ENCODE results near the gene TRMT10B. TPM values are rescaled to one million over a fixed set of nuclear protein-coding genes. Genes with fewer than 3 reads are reported as not detected.
A peak's percentile ranks its signal among the peaks of the same experiment; 100 is the strongest.

TRMT10B gene
- total RNA-seq, 6 donors from 2014 or later, result 3.8 to 18.9 (median 8.3) TPM

- no peak overlapping the region for H3K27ac ChIP-seq
- ATAC-seq (ENCODE audit: low FRiP score in 2 of 2), result no peak
- no peaks in the 10 kb centered on the region for H3K36me3 ChIP-seq
- H3K4me1 ChIP-seq, result no peaks in the 10 kb centered on the region
- 90% methylated on average over 5 of the region's 5 CpGs for WGBS, 2 donors
- no peak for DNase-seq
- H3K9me3 ChIP-seq, result no peaks in the 10 kb centered on the region
- no peak overlapping the region for H3K4me3 ChIP-seq
- TF ChIP-seq CTCF (IDR thresholded peaks at IDR 0.05), result no peak
- TF ChIP-seq POLR2A (IDR thresholded peaks at IDR 0.05), result no peak
- TF ChIP-seq POLR2AphosphoS5 (IDR thresholded peaks at IDR 0.05), result no peak
- TF ChIP-seq EP300 (IDR thresholded peaks at IDR 0.05), result no peak
- no peaks in the 10 kb centered on the region for H3K27me3 ChIP-seq
Measured at GRCh38 chr9:37792122-37792521, 38.5 kb downstream of the TRMT10B start.

GRCh38 chr9:37796232-37796631 is 42.6 kb downstream of the TRMT10B start:
- TF ChIP-seq POLR2A (IDR thresholded peaks at IDR 0.05), result no peak
- TF ChIP-seq POLR2AphosphoS5 (IDR thresholded peaks at IDR 0.05), result no peak
- TF ChIP-seq CTCF (IDR thresholded peaks at IDR 0.05), result no peak
- TF ChIP-seq EP300 (IDR thresholded peaks at IDR 0.05), result no peak
- ATAC-seq (ENCODE audit: low FRiP score in 2 of 2), result no peak
- 30 to 53% methylated on average over 2 of the region's 2 CpGs for WGBS, 2 donors

GRCh38 chr9:37798677-37799076 is 45.1 kb downstream of the TRMT10B start:
- Histone ChIP-seq H3K36me3 (no peaks in the 10 kb centered on the region), H3K27me3 (peaks cover 0 to 5% (median 1%) of the 10 kb centered on the region in 4 donors), H3K9me3 (no peaks in the 10 kb centered on the region), H3K27ac (no peak overlapping the region), H3K4me1 (peaks cover 21 to 37% (median 29%) of the 10 kb centered on the region in 4 donors), H3K4me3 (no peak overlapping the region)
- no peak for ATAC-seq (ENCODE audit: low FRiP score in 2 of 2)
- DNase-seq, result no peak
- 94% methylated on average over 1 of the region's 1 CpG; no CpG with 5 or more reads in 1 of the 2 donors for WGBS, 2 donors
- TF ChIP-seq CTCF (IDR thresholded peaks at IDR 0.05) (no peak), POLR2A (IDR thresholded peaks at IDR 0.05) (no peak), EP300 (IDR thresholded peaks at IDR 0.05) (no peak), POLR2AphosphoS5 (IDR thresholded peaks at IDR 0.05) (no peak)

More at GRCh38 chr9:37796232-37796631, 42.6 kb downstream of the TRMT10B start:
- no peak for DNase-seq
- Histone ChIP-seq H3K27ac (no peak overlapping the region), H3K4me1 (peaks cover 4 to 13% (median 6%) of the 10 kb centered on the region in 4 donors), H3K4me3 (no peak overlapping the region), H3K27me3 (peaks cover 0 to 5% (median 1%) of the 10 kb centered on the region in 4 donors), H3K9me3 (no peaks in the 10 kb centered on the region), H3K36me3 (no peaks in the 10 kb centered on the region)

GRCh38 chr9:37800631-37801286 is 47.2 kb downstream of the TRMT10B start, which contains the start of gene DCAF10:
Gene DCAF10 (plus strand): TSS chr9:37800797. CDS start chr9:37800867, 70 bp downstream.
- peak; percentile 25 to 82 (median 58) for TF ChIP-seq POLR2A (IDR thresholded peaks at IDR 0.05)
- peak in 3 of 6 experiments; percentile 21 to 43 (median 35) for TF ChIP-seq CTCF (IDR thresholded peaks at IDR 0.05)
- no peak for TF ChIP-seq EP300 (IDR thresholded peaks at IDR 0.05)
- peak; percentile 88 to 93 for TF ChIP-seq POLR2AphosphoS5 (IDR thresholded peaks at IDR 0.05)
- Histone ChIP-seq H3K36me3 (no peaks in the 10 kb centered on the region), H3K27ac (peak within 1 kb of the TSS; percentile 91 to 97 (median 92)), H3K9me3 (no peaks in the 10 kb centered on the region), H3K4me1 (peaks cover 21 to 37% (median 29%) of the 10 kb centered on the region in 4 donors), H3K27me3 (peaks cover 0 to 5% (median 1%) of the 10 kb centered on the region in 4 donors), H3K4me3 (peak within 1 kb of the TSS; percentile 81 to 99 (median 97))
- 0% methylated on average over 3 to 16 of the region's 72 CpGs for WGBS, 2 donors
- DNase-seq (peak; percentile 85 to 99), ATAC-seq (ENCODE audit: low FRiP score in 2 of 2) (peak; percentile 96 to 99)
